ENCODE data around the gene R3HDM2.

DNA sequence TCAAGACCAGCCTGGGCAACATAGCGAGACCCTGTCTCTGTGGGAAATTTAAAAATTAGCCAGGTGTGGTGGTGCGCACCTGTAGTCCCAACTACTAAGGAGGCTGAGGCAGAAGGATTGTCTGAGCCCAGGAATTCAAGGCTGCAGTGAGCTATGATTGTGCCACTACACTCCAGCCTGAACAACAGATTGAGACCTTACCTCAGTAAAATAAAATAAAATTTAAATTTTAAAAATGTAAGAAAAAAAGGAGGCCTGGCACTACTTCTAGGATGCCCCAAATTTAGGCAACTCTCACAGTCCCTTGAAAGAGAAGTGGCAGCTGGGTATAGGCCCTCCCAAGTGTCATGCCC lies 23.3 kb upstream of the R3HDM2 start:
- TF ChIP-seq, protein P1, sequence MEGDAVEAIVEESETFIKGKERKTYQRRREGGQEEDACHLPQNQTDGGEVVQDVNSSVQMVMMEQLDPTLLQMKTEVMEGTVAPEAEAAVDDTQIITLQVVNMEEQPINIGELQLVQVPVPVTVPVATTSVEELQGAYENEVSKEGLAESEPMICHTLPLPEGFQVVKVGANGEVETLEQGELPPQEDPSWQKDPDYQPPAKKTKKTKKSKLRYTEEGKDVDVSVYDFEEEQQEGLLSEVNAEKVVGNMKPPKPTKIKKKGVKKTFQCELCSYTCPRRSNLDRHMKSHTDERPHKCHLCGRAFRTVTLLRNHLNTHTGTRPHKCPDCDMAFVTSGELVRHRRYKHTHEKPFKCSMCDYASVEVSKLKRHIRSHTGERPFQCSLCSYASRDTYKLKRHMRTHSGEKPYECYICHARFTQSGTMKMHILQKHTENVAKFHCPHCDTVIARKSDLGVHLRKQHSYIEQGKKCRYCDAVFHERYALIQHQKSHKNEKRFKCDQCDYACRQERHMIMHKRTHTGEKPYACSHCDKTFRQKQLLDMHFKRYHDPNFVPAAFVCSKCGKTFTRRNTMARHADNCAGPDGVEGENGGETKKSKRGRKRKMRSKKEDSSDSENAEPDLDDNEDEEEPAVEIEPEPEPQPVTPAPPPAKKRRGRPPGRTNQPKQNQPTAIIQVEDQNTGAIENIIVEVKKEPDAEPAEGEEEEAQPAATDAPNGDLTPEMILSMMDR (IDR thresholded peaks at IDR 0.05; ENCODE audit: poor library complexity, severe bottlenecking) = no peak
- TF ChIP-seq POLR2AphosphoS5 (IDR thresholded peaks at IDR 0.05) (no peak), EZH2 (IDR thresholded peaks at IDR 0.05; ENCODE audit: borderline replicate concordance, insufficient read depth, low read length, poor library complexity, severe bottlenecking) (no peak)
- TF ChIP-seq, protein P2, sequence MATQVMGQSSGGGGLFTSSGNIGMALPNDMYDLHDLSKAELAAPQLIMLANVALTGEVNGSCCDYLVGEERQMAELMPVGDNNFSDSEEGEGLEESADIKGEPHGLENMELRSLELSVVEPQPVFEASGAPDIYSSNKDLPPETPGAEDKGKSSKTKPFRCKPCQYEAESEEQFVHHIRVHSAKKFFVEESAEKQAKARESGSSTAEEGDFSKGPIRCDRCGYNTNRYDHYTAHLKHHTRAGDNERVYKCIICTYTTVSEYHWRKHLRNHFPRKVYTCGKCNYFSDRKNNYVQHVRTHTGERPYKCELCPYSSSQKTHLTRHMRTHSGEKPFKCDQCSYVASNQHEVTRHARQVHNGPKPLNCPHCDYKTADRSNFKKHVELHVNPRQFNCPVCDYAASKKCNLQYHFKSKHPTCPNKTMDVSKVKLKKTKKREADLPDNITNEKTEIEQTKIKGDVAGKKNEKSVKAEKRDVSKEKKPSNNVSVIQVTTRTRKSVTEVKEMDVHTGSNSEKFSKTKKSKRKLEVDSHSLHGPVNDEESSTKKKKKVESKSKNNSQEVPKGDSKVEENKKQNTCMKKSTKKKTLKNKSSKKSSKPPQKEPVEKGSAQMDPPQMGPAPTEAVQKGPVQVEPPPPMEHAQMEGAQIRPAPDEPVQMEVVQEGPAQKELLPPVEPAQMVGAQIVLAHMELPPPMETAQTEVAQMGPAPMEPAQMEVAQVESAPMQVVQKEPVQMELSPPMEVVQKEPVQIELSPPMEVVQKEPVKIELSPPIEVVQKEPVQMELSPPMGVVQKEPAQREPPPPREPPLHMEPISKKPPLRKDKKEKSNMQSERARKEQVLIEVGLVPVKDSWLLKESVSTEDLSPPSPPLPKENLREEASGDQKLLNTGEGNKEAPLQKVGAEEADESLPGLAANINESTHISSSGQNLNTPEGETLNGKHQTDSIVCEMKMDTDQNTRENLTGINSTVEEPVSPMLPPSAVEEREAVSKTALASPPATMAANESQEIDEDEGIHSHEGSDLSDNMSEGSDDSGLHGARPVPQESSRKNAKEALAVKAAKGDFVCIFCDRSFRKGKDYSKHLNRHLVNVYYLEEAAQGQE (IDR thresholded peaks at IDR 0.05; ENCODE audit: borderline replicate concordance) = no peak

All from neural cell (in vitro differentiated cells).